Neural progenitor cell (in vitro differentiated cells): Measurements from ENCODE around the gene DRAP1. TPM values are rescaled to one million over a fixed set of nuclear protein-coding genes. Genes with fewer than 3 reads are reported as not detected.

Experiments used
- DNase-seq: peaks from one replicate; pipeline ENCODE4 v3.0.0-alpha.2; 2016; ENCODE audit warnings: low spot score
- H2AFZ ChIP-seq: fragments of 200-600 bp; sonication (generic); replicated peaks from 2 replicates; pipeline ENCODE4 v1.6.1; 2016; ENCODE audit warnings: antibody characterized with exemption
- H3F3A ChIP-seq: fragments of 200-600 bp; sonication (generic); 2 replicates; pipeline ENCODE4 v1.6.1; 2016; ENCODE audit warnings: antibody characterized with exemption, low read depth
- H3K27ac ChIP-seq: fragments of 200-600 bp; sonication (generic); 2 replicates; pipeline ENCODE4 v1.5.1; 2016; ENCODE audit warnings: mild to moderate bottlenecking
- H3K27me3 ChIP-seq: fragments of 200-600 bp; sonication (generic); 2 replicates; pipeline ENCODE4 v1.6.1; 2016; ENCODE audit warnings: mild to moderate bottlenecking, moderate library complexity
- H3K36me3 ChIP-seq: fragments of 200-600 bp; sonication (generic); 2 replicates; pipeline ENCODE4 v1.5.1; 2016
- H3K4me1 ChIP-seq: fragments of 200-600 bp; sonication (generic); 2 replicates; pipeline ENCODE4 v1.6.1; 2016; ENCODE audit warnings: mixed run types
- H3K4me2 ChIP-seq: fragments of 200-600 bp; sonication (generic); 2 replicates; pipeline ENCODE4 v1.6.1; 2016
- H3K4me3 ChIP-seq: fragments of 200-600 bp; sonication (generic); 2 replicates; pipeline ENCODE4 v1.5.1; 2016
- H3K79me2 ChIP-seq: fragments of 200-600 bp; sonication (generic); 2 replicates; pipeline ENCODE4 v1.6.1; 2016; ENCODE audit warnings: low read depth
- H3K9ac ChIP-seq: fragments of 200-600 bp; sonication (generic); 2 replicates; pipeline ENCODE4 v1.6.1; 2016
- H3K9me3 ChIP-seq: fragments of 200-600 bp; sonication (generic); 2 replicates; pipeline ENCODE4 v1.5.1; 2016; ENCODE audit warnings: low read depth
- H4K20me1 ChIP-seq: fragments of 200-600 bp; sonication (generic); 2 replicates; pipeline ENCODE4 v1.6.1; 2016; ENCODE audit warnings: low read depth
- H3K27ac Mint-ChIP-seq: 3 replicates; pipeline ENCODE4 v1.8.0; 2021; ENCODE audit warnings: mixed read lengths
- H3K27me3 Mint-ChIP-seq: 2 replicates; pipeline ENCODE4 v1.8.0; 2022; ENCODE audit warnings: low read depth, mild to moderate bottlenecking, inconsistent platforms, moderate library complexity, mixed read lengths; ENCODE audit not compliant: insufficient read depth
- H3K36me3 Mint-ChIP-seq: 3 replicates; pipeline ENCODE4 v1.8.0; 2021; ENCODE audit warnings: mixed read lengths
- H3K4me1 Mint-ChIP-seq: 3 replicates; pipeline ENCODE4 v1.8.0; 2021; ENCODE audit warnings: mixed read lengths
- H3K4me3 Mint-ChIP-seq: 3 replicates; pipeline ENCODE4 v1.8.0; 2021; ENCODE audit warnings: mild to moderate bottlenecking, moderate library complexity, mixed read lengths
- H3K9me3 Mint-ChIP-seq: 3 replicates; pipeline ENCODE4 v1.8.0; 2020; ENCODE audit warnings: mixed read lengths
- EZH2 ChIP-seq: fragments of 200-600 bp; sonication (generic); IDR thresholded peaks from 2 replicates; pipeline ENCODE4 v1.6.1; 2017; ENCODE audit warnings: antibody characterized with exemption, mild to moderate bottlenecking, moderate library complexity
- EZH2phosphoT487 ChIP-seq: fragments of 200-600 bp; sonication (generic); IDR thresholded peaks from 2 replicates; pipeline ENCODE4 v1.6.1; 2017; ENCODE audit warnings: antibody characterized with exemption
- total RNA-seq: library from RNA; depleted of rRNA; stranded (reverse); fragments of >200 nt; gene quantifications from 2 replicates; pipeline ENCODE4 v1.2.3, GENCODE V29; 2015; ENCODE audit warnings: low replicate concordance
- TF ChIP-seq, protein P1 (sequence below): fragments of 200-600 bp; sonication (generic); IDR thresholded peaks from 2 replicates; pipeline ENCODE4 v1.5.1; 2017; ENCODE audit warnings: antibody characterized with exemption, mild to moderate bottlenecking

The DRAP1 gene
- total RNA-seq, 1 donor from 2014 or later: 51.0 TPM

DNA sequence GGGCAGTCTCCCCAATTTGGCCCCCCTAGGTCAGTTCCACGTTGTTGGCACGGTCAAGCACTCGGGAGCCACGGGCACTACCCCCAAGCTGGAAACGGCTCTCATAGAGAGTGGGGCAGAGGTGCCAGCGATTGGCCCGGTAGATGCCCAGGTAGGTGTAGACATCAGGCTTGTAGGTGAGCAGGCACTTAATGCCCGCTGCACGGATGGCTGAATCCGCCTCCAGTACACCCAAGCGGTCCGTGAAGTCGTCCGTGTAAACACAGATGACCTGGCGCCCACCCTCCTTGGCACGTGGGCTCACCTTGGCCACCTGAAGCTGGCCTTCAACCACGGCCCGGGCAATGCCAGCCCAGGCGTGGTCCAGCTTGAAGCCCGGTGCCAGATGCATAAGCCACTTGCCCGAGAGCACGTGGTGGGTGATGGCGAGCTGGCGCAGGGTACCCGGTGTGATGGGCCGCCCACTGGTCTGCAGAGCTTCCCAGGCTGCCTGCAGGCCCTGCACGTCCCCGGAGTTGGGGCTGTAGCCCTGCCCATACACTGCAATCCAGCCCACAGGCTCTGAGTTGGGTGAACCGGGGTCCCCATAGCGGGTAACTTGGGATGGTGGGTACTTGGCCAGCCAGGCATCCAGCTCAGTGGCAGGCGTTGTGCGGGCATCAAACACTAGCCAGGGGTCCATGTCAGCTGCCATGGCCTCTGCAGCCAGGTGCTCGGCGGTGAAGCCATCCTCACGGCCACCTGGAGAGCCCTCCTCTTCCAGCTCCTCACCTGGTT lies 1.6 kb upstream of the DRAP1 start:
- Mint-ChIP-seq H3K36me3 (peaks cover 8% of the 10 kb centered on the region), H3K27me3 (peaks cover 5% of the 10 kb centered on the region), H3K4me3 (peak overlapping the region; percentile 92), H3K9me3 (no peaks in the 10 kb centered on the region), H3K4me1 (peaks cover 23% of the 10 kb centered on the region), H3K27ac (no peak overlapping the region)
- Histone ChIP-seq H3K4me2 (peak overlapping the region; percentile 93), H3K4me1 (peaks cover 10% of the 10 kb centered on the region), H3K27ac (no peak overlapping the region), H4K20me1 (peaks cover 12% of the 10 kb centered on the region), H3K79me2 (peaks cover 21% of the 10 kb centered on the region), H3F3A (no peaks in the 10 kb centered on the region), H3K36me3 (no peaks in the 10 kb centered on the region), H2AFZ (no peak overlapping the region), H3K9me3 (no peaks in the 10 kb centered on the region), H3K9ac (peak overlapping the region; percentile 89), H3K27me3 (no peaks in the 10 kb centered on the region), H3K4me3 (peak overlapping the region; percentile 85)
- no peak for DNase-seq
- TF ChIP-seq EZH2: no peak

DNA sequence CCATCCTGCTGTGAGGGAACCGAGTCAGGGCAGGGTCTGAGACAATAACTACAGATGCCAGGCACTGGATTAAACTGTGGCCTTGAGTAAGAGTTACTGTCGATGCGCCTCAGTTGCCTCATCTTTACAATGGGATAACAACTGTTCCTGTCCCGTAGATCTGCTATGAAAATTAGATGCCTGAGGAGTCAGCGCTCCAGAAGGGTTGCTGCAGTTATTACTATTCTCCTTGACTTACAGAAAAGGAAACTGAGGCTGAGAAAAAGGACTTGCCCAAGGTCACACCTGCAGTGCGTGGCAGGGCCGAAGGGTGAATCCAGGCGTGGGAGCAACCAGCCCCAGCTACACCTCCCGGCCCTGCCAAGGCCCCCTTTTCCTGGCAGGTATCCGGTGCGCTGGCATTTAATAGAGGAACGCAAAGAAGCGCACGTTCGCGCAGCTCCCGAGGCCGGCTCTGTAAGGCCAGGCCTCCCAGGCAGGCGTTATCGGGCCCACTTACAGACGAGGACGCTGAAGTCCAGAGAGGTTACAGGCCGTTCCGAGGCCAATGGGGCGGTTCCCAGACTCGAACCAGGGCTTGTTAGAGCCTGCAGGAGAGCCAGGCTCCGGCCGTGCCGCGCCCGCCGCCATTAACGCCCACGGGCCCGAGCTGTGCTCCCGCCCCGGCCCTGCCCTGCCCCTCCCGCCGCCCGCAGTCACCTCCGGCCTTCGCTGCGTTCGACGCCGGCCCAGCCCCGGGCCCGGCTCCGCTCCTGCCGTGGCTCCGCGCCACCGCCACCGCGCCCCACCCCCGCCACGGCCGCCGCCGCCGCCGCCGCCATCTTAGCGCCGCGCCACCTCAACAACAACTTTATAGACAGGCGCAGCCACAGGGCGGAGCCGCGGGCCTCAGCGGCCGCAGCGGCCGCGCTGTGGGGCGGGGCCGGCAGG lies 750 bp upstream of the DRAP1 start, which contains the start of gene C11orf68:
Gene C11orf68, minus strand, starts transcription at position 852 of the 930 bp plus-strand sequence. Its CDS starts 31 bp downstream, at position 821.
- Histone ChIP-seq H3K4me1 (peaks cover 10% of the 10 kb centered on the region), H3K4me3 (peak within 1 kb of the TSS; percentile 87), H3K27me3 (no peaks in the 10 kb centered on the region), H3F3A (no peaks in the 10 kb centered on the region), H3K4me2 (peak within 1 kb of the TSS; percentile 93), H3K9ac (peak within 1 kb of the TSS; percentile 89), H4K20me1 (peaks cover 12% of the 10 kb centered on the region), H3K9me3 (no peaks in the 10 kb centered on the region), H3K36me3 (no peaks in the 10 kb centered on the region), H2AFZ (peak within 1 kb of the TSS; percentile 74), H3K79me2 (peaks cover 21% of the 10 kb centered on the region), H3K27ac (no peak within 1 kb of the TSS)
- no peak for DNase-seq
- H3K36me3 Mint-ChIP-seq: peaks cover 10% of the 10 kb centered on the region
- peak within 1 kb of the TSS; percentile 92 for H3K4me3 Mint-ChIP-seq
- peaks cover 5% of the 10 kb centered on the region for H3K27me3 Mint-ChIP-seq
- H3K9me3 Mint-ChIP-seq: no peaks in the 10 kb centered on the region
- peak within 1 kb of the TSS; percentile 53 for H3K27ac Mint-ChIP-seq
- H3K4me1 Mint-ChIP-seq: peaks cover 23% of the 10 kb centered on the region
- TF ChIP-seq, protein P1, sequence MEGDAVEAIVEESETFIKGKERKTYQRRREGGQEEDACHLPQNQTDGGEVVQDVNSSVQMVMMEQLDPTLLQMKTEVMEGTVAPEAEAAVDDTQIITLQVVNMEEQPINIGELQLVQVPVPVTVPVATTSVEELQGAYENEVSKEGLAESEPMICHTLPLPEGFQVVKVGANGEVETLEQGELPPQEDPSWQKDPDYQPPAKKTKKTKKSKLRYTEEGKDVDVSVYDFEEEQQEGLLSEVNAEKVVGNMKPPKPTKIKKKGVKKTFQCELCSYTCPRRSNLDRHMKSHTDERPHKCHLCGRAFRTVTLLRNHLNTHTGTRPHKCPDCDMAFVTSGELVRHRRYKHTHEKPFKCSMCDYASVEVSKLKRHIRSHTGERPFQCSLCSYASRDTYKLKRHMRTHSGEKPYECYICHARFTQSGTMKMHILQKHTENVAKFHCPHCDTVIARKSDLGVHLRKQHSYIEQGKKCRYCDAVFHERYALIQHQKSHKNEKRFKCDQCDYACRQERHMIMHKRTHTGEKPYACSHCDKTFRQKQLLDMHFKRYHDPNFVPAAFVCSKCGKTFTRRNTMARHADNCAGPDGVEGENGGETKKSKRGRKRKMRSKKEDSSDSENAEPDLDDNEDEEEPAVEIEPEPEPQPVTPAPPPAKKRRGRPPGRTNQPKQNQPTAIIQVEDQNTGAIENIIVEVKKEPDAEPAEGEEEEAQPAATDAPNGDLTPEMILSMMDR: peak; percentile 6
- TF ChIP-seq EZH2phosphoT487: no peak

DNA sequence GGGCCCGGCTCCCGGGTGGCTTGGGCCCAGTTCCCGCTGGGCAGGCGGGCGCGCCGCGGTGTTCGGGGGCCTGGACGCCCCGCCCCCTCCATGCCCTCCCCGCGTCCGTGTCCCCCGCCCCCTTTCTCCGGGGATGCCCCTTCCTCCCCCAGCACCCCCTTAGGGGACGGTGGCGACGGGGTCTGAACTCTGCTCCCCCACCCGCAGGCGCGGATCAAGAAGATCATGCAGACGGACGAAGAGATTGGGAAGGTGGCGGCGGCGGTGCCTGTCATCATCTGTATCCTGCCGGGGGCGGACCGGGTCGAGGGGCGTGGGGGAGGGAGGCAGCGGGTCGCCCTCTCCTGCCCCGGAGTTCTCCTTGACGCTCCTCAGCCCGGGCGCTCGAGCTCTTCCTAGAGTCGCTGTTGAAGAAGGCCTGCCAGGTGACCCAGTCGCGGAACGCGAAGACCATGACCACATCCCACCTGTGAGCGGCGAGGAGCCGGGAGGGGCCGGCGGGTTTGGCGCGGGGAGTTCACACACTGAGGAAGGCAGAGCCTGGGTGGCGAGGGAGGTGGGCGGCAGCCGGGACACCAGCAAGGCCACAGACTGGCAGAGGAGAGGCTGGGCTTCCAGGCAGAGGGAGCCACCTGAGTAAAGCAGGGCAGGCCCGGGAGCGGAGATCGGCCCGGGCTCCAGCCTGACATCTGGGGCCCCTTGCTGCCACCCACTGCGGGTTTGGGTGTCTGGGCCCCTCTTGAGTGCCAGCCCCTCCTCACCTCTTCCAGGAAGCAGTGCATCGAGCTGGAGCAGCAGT lies 546 bp downstream of the DRAP1 start:
- H3K9me3 Mint-ChIP-seq: no peaks in the 10 kb centered on the region
- Histone ChIP-seq H3K27me3 (no peaks in the 10 kb centered on the region), H4K20me1 (peaks cover 12% of the 10 kb centered on the region), H3F3A (no peaks in the 10 kb centered on the region), H3K4me1 (peaks cover 10% of the 10 kb centered on the region), H3K27ac (no peak overlapping the region), H3K9ac (peak overlapping the region; percentile 27), H3K36me3 (no peaks in the 10 kb centered on the region), H3K9me3 (no peaks in the 10 kb centered on the region), H3K4me2 (peak overlapping the region; percentile 78), H3K4me3 (peak overlapping the region; percentile 87), H3K79me2 (peaks cover 21% of the 10 kb centered on the region), H2AFZ (peak overlapping the region; percentile 74)
- no peak for TF ChIP-seq EZH2
- TF ChIP-seq EZH2phosphoT487: no peak
- TF ChIP-seq, protein P1: no peak
- peak overlapping the region; percentile 92 for H3K4me3 Mint-ChIP-seq
- peaks cover 6% of the 10 kb centered on the region for H3K27me3 Mint-ChIP-seq
- peaks cover 20% of the 10 kb centered on the region for H3K4me1 Mint-ChIP-seq
- DNase-seq: peak; percentile 67
- H3K27ac Mint-ChIP-seq: no peak overlapping the region
- peaks cover 10% of the 10 kb centered on the region for H3K36me3 Mint-ChIP-seq
